ENCODE results near the gene PCDH15.
"Not testable (repeated sequence)": the region's sequence is repeated elsewhere in the genome, so short reads cannot be mapped to it uniquely, and the experiment has no call there.

Gene PCDH15

DNA sequence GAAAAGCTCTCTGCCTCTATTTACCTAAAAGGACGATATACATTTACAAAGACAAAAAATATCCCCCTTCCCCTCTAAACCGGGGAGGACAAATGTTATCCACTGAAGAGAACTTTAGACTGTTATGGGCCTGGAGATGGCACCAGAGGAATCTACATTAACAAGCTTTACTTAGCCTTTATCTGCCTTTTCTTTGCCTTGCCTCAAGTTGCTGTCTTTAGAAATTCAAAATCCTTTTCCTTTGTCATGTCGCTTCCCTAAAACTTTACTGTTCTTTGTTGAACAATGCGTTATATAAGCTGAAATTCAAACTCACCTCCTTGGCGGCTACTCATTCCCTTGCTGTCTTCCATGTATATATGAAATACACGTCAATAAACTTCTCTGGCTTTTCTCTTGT lies 405.0 kb downstream of the PCDH15 start:
- POLR2A ChIA-PET = no interaction called here
- CTCF ChIA-PET = no interaction called here
- TF ChIP-seq FOXM1 (IDR thresholded peaks at IDR 0.05; ENCODE audit: borderline replicate concordance) (no peak), BHLHE40 (IDR thresholded peaks at IDR 0.05; ENCODE audit: borderline replicate concordance) (no peak), L3MBTL2 (conservative IDR thresholded peaks at IDR 0.05) (no peak), SP1 (IDR thresholded peaks at IDR 0.05) (no peak), FOXA1 (IDR thresholded peaks at IDR 0.05) (no peak), LEF1 (IDR thresholded peaks at IDR 0.05; ENCODE audit: borderline replicate concordance) (no peak), ZNF384 (IDR thresholded peaks at IDR 0.05) (no peak), HDGF (IDR thresholded peaks at IDR 0.05; ENCODE audit: borderline replicate concordance) (no peak), CTBP1 (IDR thresholded peaks at IDR 0.05; ENCODE audit: borderline replicate concordance) (no peak), SUZ12 (IDR thresholded peaks at IDR 0.05) (no peak), NFRKB (IDR thresholded peaks at IDR 0.05) (no peak)
- TF ChIP-seq, protein P1, sequence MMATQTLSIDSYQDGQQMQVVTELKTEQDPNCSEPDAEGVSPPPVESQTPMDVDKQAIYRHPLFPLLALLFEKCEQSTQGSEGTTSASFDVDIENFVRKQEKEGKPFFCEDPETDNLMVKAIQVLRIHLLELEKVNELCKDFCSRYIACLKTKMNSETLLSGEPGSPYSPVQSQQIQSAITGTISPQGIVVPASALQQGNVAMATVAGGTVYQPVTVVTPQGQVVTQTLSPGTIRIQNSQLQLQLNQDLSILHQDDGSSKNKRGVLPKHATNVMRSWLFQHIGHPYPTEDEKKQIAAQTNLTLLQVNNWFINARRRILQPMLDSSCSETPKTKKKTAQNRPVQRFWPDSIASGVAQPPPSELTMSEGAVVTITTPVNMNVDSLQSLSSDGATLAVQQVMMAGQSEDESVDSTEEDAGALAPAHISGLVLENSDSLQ (IDR thresholded peaks at IDR 0.05) = no peak
- DNase-seq (ENCODE audit: extremely low spot score) = no peak

DNA sequence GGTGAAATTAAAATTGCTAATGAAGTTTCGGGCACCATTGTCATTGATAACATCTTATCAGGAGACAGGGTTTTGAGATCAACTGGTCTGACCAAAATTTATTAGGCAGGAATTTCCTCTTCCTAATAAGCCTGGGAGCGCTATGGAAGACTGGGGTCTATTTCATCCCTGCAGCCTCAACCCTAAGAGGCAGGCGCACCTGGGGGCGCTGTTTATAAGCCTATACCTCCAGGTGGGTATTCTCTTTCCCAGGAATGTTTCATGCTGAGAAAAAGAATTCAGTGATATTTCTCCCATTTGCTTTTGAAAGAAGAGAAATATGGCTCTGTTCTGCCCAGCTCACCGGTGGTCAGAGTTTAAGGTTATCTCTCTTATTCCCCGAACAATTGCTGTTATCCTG lies 406.4 kb downstream of the PCDH15 start:
- DNase-seq (ENCODE audit: extremely low spot score); CTCF ChIA-PET; POLR2A ChIA-PET: not testable (repeated sequence)

DNA sequence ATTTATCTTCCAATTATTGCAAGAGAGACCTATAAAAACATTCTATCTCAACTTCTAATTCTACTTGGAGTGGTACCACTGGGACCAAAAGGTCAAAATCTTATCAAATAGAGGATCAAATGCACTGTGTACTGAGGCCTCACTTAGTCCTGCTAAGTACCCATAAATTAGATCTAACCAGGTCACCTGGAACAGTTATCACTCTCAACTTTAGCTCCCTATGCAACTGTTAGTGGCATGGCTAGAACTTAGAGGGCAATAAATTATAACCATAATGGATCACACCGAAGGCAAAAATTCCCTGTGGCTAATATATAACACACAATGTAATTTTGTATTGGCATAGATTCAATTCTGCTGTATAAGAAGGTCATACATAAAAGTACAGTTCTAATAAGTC lies 428.9 kb downstream of the PCDH15 start:
- no peak for DNase-seq (ENCODE audit: extremely low spot score)
- POLR2A ChIA-PET = no interaction called here
- CTCF ChIA-PET = no interaction called here
- TF ChIP-seq, protein P1 (IDR thresholded peaks at IDR 0.05) = peak; percentile 24
- TF ChIP-seq SUZ12 (IDR thresholded peaks at IDR 0.05) (no peak), FOXK2 (IDR thresholded peaks at IDR 0.05) (no peak), FOXM1 (IDR thresholded peaks at IDR 0.05; ENCODE audit: borderline replicate concordance) (no peak), SP1 (IDR thresholded peaks at IDR 0.05) (no peak)

DNA sequence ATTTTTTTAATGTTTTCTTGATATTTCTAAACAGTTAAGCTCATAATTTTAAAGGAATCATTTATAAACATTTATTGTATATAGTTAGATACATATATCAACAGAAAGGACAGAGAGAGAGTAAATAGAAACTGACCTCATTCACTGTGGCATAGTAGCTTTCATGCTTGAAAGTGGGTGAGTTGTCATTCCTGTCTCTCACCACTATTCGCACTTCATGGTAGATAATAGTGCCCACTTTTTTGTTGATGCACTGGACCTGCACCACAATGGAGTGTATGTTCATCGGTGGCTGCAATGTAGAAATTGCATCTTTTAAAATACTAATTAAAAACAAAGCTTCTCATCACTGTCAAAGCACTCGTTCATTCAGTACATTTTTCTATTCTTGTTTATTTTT lies 432.0 kb downstream of the PCDH15 start:
- TF ChIP-seq CTBP1 (IDR thresholded peaks at IDR 0.05; ENCODE audit: borderline replicate concordance) (no peak), TARDBP (IDR thresholded peaks at IDR 0.05) (no peak), FOXA1 (IDR thresholded peaks at IDR 0.05) (no peak), BHLHE40 (IDR thresholded peaks at IDR 0.05; ENCODE audit: borderline replicate concordance) (no peak), NFRKB (IDR thresholded peaks at IDR 0.05) (no peak), FOXK2 (IDR thresholded peaks at IDR 0.05) (no peak), ZNF384 (IDR thresholded peaks at IDR 0.05) (no peak), L3MBTL2 (conservative IDR thresholded peaks at IDR 0.05) (no peak), SUZ12 (IDR thresholded peaks at IDR 0.05) (no peak), HDGF (IDR thresholded peaks at IDR 0.05; ENCODE audit: borderline replicate concordance) (no peak), FOXM1 (IDR thresholded peaks at IDR 0.05; ENCODE audit: borderline replicate concordance) (no peak), LEF1 (IDR thresholded peaks at IDR 0.05; ENCODE audit: borderline replicate concordance) (no peak), SP1 (IDR thresholded peaks at IDR 0.05) (no peak), ARNT (IDR thresholded peaks at IDR 0.05) (no peak), ELF4 (IDR thresholded peaks at IDR 0.05) (no peak)
- TF ChIP-seq, protein P1 (IDR thresholded peaks at IDR 0.05) = no peak
- CTCF ChIA-PET = no interaction called here
- POLR2A ChIA-PET = no interaction called here
- DNase-seq (ENCODE audit: extremely low spot score) = peak; percentile 16

DNA sequence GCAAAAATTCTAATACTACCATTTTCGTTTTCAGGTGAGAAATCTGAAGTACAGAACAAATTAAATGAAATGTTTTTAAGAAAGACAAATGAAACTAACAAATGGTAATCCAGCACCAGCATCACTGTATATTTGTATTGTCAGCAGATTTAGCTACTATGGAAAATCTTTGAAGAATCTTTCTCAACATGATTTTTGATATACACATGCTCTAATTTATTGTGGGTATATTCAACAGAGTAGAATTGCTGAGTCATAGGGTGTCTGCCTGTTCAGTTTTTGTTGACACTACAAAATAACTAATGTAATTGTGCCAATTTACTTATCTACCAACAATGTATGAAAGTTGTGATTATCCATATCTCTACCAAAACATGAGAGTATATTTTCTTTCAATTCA lies 437.6 kb downstream of the PCDH15 start:
- DNase-seq (ENCODE audit: extremely low spot score) = no peak
- no peak for TF ChIP-seq NFRKB (IDR thresholded peaks at IDR 0.05)
- TF ChIP-seq FOXK2 (IDR thresholded peaks at IDR 0.05) = no peak
- TF ChIP-seq CTBP1 (IDR thresholded peaks at IDR 0.05; ENCODE audit: borderline replicate concordance) = no peak
- TF ChIP-seq FOXM1 (IDR thresholded peaks at IDR 0.05; ENCODE audit: borderline replicate concordance) = no peak
- no peak for TF ChIP-seq TARDBP (IDR thresholded peaks at IDR 0.05)
- TF ChIP-seq ELF4 (IDR thresholded peaks at IDR 0.05) = no peak
- TF ChIP-seq SUZ12 (IDR thresholded peaks at IDR 0.05) = no peak
- CTCF ChIA-PET = no interaction called here
- POLR2A ChIA-PET = no interaction called here

DNA sequence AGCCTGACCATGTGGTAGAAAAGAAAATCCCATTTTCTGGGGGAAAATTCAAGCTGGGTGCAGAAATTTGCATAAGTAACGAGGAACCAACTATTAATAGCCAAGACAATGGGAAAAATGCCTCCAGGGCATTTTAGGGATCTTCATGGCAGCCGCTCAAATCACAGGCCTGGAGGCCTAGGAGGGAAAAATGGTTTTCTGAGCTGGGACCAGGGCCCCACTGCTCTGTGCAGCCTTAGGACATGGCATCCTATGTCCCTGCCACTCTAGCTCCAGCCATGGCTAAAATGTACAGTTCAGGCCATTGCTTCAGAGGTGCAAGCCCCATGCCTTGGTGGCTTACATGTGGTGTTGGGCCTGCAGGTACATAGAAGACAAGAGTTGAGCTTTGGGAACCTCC lies 459.0 kb downstream of the PCDH15 start:
- no peak for DNase-seq (ENCODE audit: extremely low spot score)
- ChIA-PET POLR2A (no interaction called here), CTCF (no interaction called here)
- TF ChIP-seq NFRKB (IDR thresholded peaks at IDR 0.05) (no peak), L3MBTL2 (conservative IDR thresholded peaks at IDR 0.05) (no peak), SP1 (IDR thresholded peaks at IDR 0.05) (no peak), ELF4 (IDR thresholded peaks at IDR 0.05) (no peak), LEF1 (IDR thresholded peaks at IDR 0.05; ENCODE audit: borderline replicate concordance) (no peak), SUZ12 (IDR thresholded peaks at IDR 0.05) (no peak), FOXM1 (IDR thresholded peaks at IDR 0.05; ENCODE audit: borderline replicate concordance) (no peak), BHLHE40 (IDR thresholded peaks at IDR 0.05; ENCODE audit: borderline replicate concordance) (no peak), TARDBP (IDR thresholded peaks at IDR 0.05) (no peak), HDGF (IDR thresholded peaks at IDR 0.05; ENCODE audit: borderline replicate concordance) (no peak), FOXA1 (IDR thresholded peaks at IDR 0.05) (no peak), FOXK2 (IDR thresholded peaks at IDR 0.05) (no peak)
- TF ChIP-seq, protein P1 (IDR thresholded peaks at IDR 0.05) = no peak

Data from HEK293T (cell line).